Endothelial cell of umbilical vein (primary cell): ENCODE results near the gene UFSP1.

Source experiments
- CTCF ChIP-seq, 2 donors: IDR thresholded peaks; 1 replicate in 1 of 2; 2 replicates in 1 of 2; pipeline ENCODE4 v1.5.1; 2011; ENCODE audit warnings: low read length in 2 of 2, mild to moderate bottlenecking in 2 of 2, moderate library complexity in 2 of 2, control low read depth in 1 of 2, inconsistent platforms in 1 of 2, low read depth in 1 of 2; ENCODE audit not compliant: insufficient read depth in 1 of 2; ENCODE audit errors: extremely low read depth in 1 of 2
- EZH2 ChIP-seq: IDR thresholded peaks from 2 replicates; pipeline ENCODE4 v1.6.1; 2012; ENCODE audit warnings: borderline replicate concordance, low read depth, mild to moderate bottlenecking, moderate library complexity, low read length, inconsistent platforms; ENCODE audit not compliant: severe bottlenecking
- FOS ChIP-seq: IDR thresholded peaks from 2 replicates; pipeline ENCODE4 v1.6.1; 2011; ENCODE audit warnings: mild to moderate bottlenecking, low read length, moderate library complexity, borderline replicate concordance; ENCODE audit not compliant: insufficient read depth
- JUN ChIP-seq: IDR thresholded peaks from 2 replicates; pipeline ENCODE4 v1.6.1; 2011; ENCODE audit warnings: borderline replicate concordance, low read depth; ENCODE audit not compliant: insufficient read length, insufficient read depth
- MAX ChIP-seq: IDR thresholded peaks from 2 replicates; pipeline ENCODE4 v1.6.1; 2011; ENCODE audit not compliant: insufficient read depth, insufficient read length
- MYC ChIP-seq: IDR thresholded peaks from one replicate; pipeline ENCODE4 v1.6.1; 2011; ENCODE audit warnings: mild to moderate bottlenecking, low read depth, low read length
- POLR2A ChIP-seq: IDR thresholded peaks from 2 replicates; pipeline ENCODE4 v1.6.1; 2012; ENCODE audit warnings: low read depth, mild to moderate bottlenecking, control low read depth, low read length
- POLR2AphosphoS5 ChIP-seq: IDR thresholded peaks from 2 replicates; pipeline ENCODE4 v1.6.1; 2012; ENCODE audit warnings: low read depth, mild to moderate bottlenecking, control low read depth, low read length, moderate library complexity; ENCODE audit not compliant: insufficient read depth

- TF ChIP-seq CTCF (IDR thresholded peaks at IDR 0.05; ENCODE audit: extremely low read depth in 1 of 2, insufficient read depth in 1 of 2, low read depth in 1 of 2, low read length in 2 of 2) (no peak), JUN (no peak), POLR2AphosphoS5 (no peak), EZH2 (no peak), MYC (no peak), MAX (no peak), POLR2A (no peak), FOS (no peak)
Measured at GRCh38 chr7:100854146-100854895, 35.2 kb downstream of the UFSP1 start.
